ENCODE data around the gene NDUFA12.

Gene NDUFA12

GRCh38 chr12:94979941-94980340 lies 23.6 kb downstream of the NDUFA12 start:
- DNase-seq = no peak

- DNase-seq = no peak
Observed at GRCh38 chr12:94977766-94978468, 25.6 kb downstream of the NDUFA12 start.

- no peak for DNase-seq
Observed at GRCh38 chr12:94973221-94973620, 30.3 kb downstream of the NDUFA12 start.

GRCh38 chr12:94972795-94973194 lies 30.7 kb downstream of the NDUFA12 start:
- no peak for DNase-seq

GRCh38 chr12:94971923-94972322 lies 31.6 kb downstream of the NDUFA12 start:
- no peak for DNase-seq

GRCh38 chr12:94970560-94970959 lies 32.9 kb downstream of the NDUFA12 start:
- no peak for DNase-seq

GRCh38 chr12:94969424-94969823 lies 34.1 kb downstream of the NDUFA12 start:
- no peak for DNase-seq

GRCh38 chr12:94965982-94966630 lies 37.4 kb downstream of the NDUFA12 start:
- DNase-seq = no peak

GRCh38 chr12:94963649-94964048 lies 39.8 kb downstream of the NDUFA12 start:
- DNase-seq = no peak

GRCh38 chr12:94962670-94963069 lies 40.8 kb downstream of the NDUFA12 start:
- no peak for DNase-seq

GRCh38 chr12:94961911-94962310 lies 41.6 kb downstream of the NDUFA12 start:
- no peak for DNase-seq

GRCh38 chr12:94961256-94961824 lies 42.2 kb downstream of the NDUFA12 start:
- DNase-seq = no peak

- DNase-seq = peak; percentile 27
Observed at GRCh38 chr12:94957006-94957405, 46.5 kb downstream of the NDUFA12 start.

GRCh38 chr12:94954948-94955592 lies 48.4 kb downstream of the NDUFA12 start:
- no peak for DNase-seq

- DNase-seq = no peak
Observed at GRCh38 chr12:94954029-94954685, 49.3 kb downstream of the NDUFA12 start.

- DNase-seq = no peak
Observed at GRCh38 chr12:94952325-94952724, 51.2 kb downstream of the NDUFA12 start.

GRCh38 chr12:94951071-94951934 lies 52.2 kb downstream of the NDUFA12 start:
- no peak for DNase-seq

GRCh38 chr12:94948232-94948810 lies 55.2 kb downstream of the NDUFA12 start:
- DNase-seq = no peak

- DNase-seq = no peak
Observed at GRCh38 chr12:94942663-94943062, 60.8 kb downstream of the NDUFA12 start.

GRCh38 chr12:94941440-94941862 lies 62.0 kb downstream of the NDUFA12 start:
- no peak for DNase-seq

GRCh38 chr12:94940771-94941170 lies 62.7 kb downstream of the NDUFA12 start:
- DNase-seq = no peak

GRCh38 chr12:94938583-94938982 lies 64.9 kb downstream of the NDUFA12 start:
- DNase-seq = no peak

All from retina (tissue), 1 donor.